Osteocyte (in vitro differentiated cells): ENCODE data around the gene BCAR1. TPM values are rescaled to one million over a fixed set of nuclear protein-coding genes. Genes with fewer than 3 reads are reported as not detected.

Source experiments
- DNase-seq: peaks from one replicate; pipeline ENCODE4 v3.0.0; 2021; ENCODE audit warnings: mixed read lengths; ENCODE audit not compliant: unreplicated experiment; ENCODE audit errors: extremely low spot score
- H3K27ac Mint-ChIP-seq: one replicate; pipeline ENCODE4 v1.8.0; 2021; ENCODE audit warnings: mild to moderate bottlenecking, mixed read lengths; ENCODE audit not compliant: unreplicated experiment
- H3K27me3 Mint-ChIP-seq: one replicate; pipeline ENCODE4 v1.8.0; 2021; ENCODE audit warnings: mixed read lengths; ENCODE audit not compliant: unreplicated experiment
- H3K36me3 Mint-ChIP-seq: one replicate; pipeline ENCODE4 v1.8.0; 2021; ENCODE audit warnings: mixed read lengths; ENCODE audit not compliant: unreplicated experiment
- H3K4me1 Mint-ChIP-seq: one replicate; pipeline ENCODE4 v1.8.0; 2021; ENCODE audit warnings: mixed read lengths; ENCODE audit not compliant: unreplicated experiment
- H3K4me3 Mint-ChIP-seq: one replicate; pipeline ENCODE4 v1.8.0; 2021; ENCODE audit warnings: mild to moderate bottlenecking, moderate library complexity, mixed read lengths; ENCODE audit not compliant: unreplicated experiment
- H3K9me3 Mint-ChIP-seq: one replicate; pipeline ENCODE4 v1.8.0; 2021; ENCODE audit warnings: mixed read lengths; ENCODE audit not compliant: unreplicated experiment
- CTCF ChIP-seq: fragments of 200-600 bp; sonication (generic); IDR thresholded peaks from 2 replicates; pipeline ENCODE4 v1.5.0; 2021; ENCODE audit warnings: antibody characterized with exemption, mild to moderate bottlenecking, moderate library complexity
- total RNA-seq: library from RNA; stranded (reverse); gene quantifications from 2 replicates; pipeline ENCODE4 v1.2.1, GENCODE V29; 2021

The BCAR1 gene
- total RNA-seq, 1 donor from 2014 or later = 138 TPM

GRCh38 chr16:75252946-75253911, 1.8 kb upstream of the BCAR1 start:
- Mint-ChIP-seq H3K9me3 (no peaks in the 10 kb centered on the region), H3K36me3 (no peaks in the 10 kb centered on the region), H3K27ac (peak overlapping the region; percentile 94), H3K27me3 (no peaks in the 10 kb centered on the region), H3K4me3 (peak overlapping the region; percentile 48), H3K4me1 (peaks cover 89% of the 10 kb centered on the region)
- peak; percentile 85 for DNase-seq
- TF ChIP-seq CTCF = no peak

DNA sequence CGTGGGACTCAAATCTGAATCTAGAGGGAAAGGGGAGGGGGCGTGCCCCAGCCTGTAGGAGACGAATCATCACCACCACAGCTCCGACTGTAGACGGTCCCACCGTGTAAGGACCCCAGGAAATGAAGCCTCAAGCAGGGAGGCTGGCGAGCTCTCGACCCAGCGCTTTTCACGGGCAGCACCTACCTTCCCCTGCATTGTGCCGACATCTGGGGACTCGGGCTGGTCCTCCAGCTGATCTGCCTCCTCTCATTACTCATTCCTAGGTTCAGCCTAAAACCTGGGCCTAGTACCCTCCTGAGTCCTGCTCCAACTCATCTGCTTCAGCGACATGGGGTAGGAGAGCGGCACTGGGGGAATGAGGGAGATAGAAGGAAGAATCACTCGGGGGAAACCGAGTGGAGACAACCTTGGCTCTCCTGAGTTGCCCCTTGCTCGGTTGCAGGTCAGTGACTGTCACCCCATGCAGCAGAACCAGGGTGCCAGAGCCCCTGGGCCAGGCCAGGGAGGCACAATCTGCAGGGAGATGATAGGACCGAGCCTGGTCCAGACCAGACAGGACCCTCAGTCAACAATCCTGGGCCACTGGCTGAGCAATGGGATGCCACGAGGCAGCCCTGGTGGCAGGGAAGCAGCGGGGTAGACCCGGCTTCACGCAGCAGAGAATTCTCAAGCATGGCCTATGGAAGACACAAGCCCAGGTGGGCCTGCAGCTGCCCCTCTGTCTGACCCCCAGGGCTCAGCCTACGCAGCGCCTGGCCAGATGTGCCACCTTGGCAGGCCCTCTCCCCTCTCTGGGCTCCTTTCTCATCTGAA, 833 bp upstream of the BCAR1 start:
- Mint-ChIP-seq H3K4me1 (peaks cover 89% of the 10 kb centered on the region), H3K9me3 (no peaks in the 10 kb centered on the region), H3K36me3 (no peaks in the 10 kb centered on the region), H3K4me3 (peak overlapping the region; percentile 66), H3K27ac (peak overlapping the region; percentile 94), H3K27me3 (no peaks in the 10 kb centered on the region)
- DNase-seq = no peak
- TF ChIP-seq CTCF = no peak

DNA sequence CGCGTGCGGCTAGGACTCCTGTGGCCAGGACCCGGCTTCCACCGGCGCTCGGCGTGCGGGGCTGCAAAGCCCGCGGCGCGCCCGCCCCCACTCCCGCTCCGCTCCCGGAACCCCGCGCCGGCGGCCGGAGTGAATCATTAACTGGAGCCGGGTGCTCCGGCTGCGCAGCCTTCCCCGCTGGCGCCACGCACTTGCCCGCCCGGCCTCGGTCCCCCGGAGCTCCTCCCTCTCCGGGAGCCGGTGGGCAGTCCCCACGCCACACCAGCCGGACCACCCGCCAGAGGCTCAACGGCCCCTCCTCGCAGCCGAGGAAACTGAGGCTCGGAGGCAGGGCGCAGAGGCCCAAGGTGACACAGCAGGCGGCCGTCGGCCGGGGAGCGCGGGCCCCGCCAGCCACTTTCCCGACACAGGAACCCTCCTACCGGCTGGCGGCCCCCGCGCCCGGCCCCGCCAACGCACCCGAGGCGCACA, 580 bp downstream of the BCAR1 start:
- TF ChIP-seq CTCF = no peak
- peaks cover 89% of the 10 kb centered on the region for H3K4me1 Mint-ChIP-seq
- H3K27me3 Mint-ChIP-seq = no peaks in the 10 kb centered on the region
- H3K4me3 Mint-ChIP-seq = peak overlapping the region; percentile 86
- no peaks in the 10 kb centered on the region for H3K9me3 Mint-ChIP-seq
- no peak for DNase-seq
- peak overlapping the region; percentile 87 for H3K27ac Mint-ChIP-seq
- no peaks in the 10 kb centered on the region for H3K36me3 Mint-ChIP-seq

GRCh38 chr16:75250089-75250808, 1.2 kb downstream of the BCAR1 start:
- TF ChIP-seq CTCF = no peak
- no peaks in the 10 kb centered on the region for H3K27me3 Mint-ChIP-seq
- H3K27ac Mint-ChIP-seq = peak overlapping the region; percentile 87
- no peaks in the 10 kb centered on the region for H3K9me3 Mint-ChIP-seq
- H3K4me1 Mint-ChIP-seq = peaks cover 87% of the 10 kb centered on the region
- H3K4me3 Mint-ChIP-seq = peak overlapping the region; percentile 86
- no peaks in the 10 kb centered on the region for H3K36me3 Mint-ChIP-seq
- no peak for DNase-seq
